ENCODE results near the gene PGAM5. TPM values are rescaled to one million over a fixed set of nuclear protein-coding genes. Genes with fewer than 3 reads are reported as not detected.

PGAM5 gene
- total and polyA plus RNA-seq, 9 of the 15 experiments (the other 6 are each of a cell fraction or from before 2014, with no cell fraction given) = 7.4 to 121 (median 69.5) TPM

GRCh38 chr12:132761921-132762583 lies 51.4 kb downstream of the PGAM5 start (continued):
- TF ChIP-seq PRDM10 (IDR thresholded peaks at IDR 0.05; ENCODE audit: partially characterized antibody) (no peak), FOXA1 (IDR thresholded peaks at IDR 0.05; ENCODE audit: borderline replicate concordance) (no peak), PYGO2 (tag; IDR thresholded peaks at IDR 0.05) (no peak), HNRNPLL (IDR thresholded peaks at IDR 0.05; ENCODE audit: low read depth, low read length, poor library complexity, severe bottlenecking) (no peak), CREM (IDR thresholded peaks at IDR 0.05; ENCODE audit: low read depth) (peak; percentile 41; the same call in 1 of the 2 replicates), CREB1 (IDR thresholded peaks at IDR 0.05) (peak; percentile 2), CREB1 (CRISPR knock-in tag; IDR thresholded peaks at IDR 0.05) (no peak), MCM3 (IDR thresholded peaks at IDR 0.05) (no peak), CBFA2T3 (IDR thresholded peaks at IDR 0.05) (no peak), HMG20A (CRISPR knock-in tag; conservative IDR thresholded peaks at IDR 0.05) (no peak)
- TF ChIP-seq, protein P1, sequence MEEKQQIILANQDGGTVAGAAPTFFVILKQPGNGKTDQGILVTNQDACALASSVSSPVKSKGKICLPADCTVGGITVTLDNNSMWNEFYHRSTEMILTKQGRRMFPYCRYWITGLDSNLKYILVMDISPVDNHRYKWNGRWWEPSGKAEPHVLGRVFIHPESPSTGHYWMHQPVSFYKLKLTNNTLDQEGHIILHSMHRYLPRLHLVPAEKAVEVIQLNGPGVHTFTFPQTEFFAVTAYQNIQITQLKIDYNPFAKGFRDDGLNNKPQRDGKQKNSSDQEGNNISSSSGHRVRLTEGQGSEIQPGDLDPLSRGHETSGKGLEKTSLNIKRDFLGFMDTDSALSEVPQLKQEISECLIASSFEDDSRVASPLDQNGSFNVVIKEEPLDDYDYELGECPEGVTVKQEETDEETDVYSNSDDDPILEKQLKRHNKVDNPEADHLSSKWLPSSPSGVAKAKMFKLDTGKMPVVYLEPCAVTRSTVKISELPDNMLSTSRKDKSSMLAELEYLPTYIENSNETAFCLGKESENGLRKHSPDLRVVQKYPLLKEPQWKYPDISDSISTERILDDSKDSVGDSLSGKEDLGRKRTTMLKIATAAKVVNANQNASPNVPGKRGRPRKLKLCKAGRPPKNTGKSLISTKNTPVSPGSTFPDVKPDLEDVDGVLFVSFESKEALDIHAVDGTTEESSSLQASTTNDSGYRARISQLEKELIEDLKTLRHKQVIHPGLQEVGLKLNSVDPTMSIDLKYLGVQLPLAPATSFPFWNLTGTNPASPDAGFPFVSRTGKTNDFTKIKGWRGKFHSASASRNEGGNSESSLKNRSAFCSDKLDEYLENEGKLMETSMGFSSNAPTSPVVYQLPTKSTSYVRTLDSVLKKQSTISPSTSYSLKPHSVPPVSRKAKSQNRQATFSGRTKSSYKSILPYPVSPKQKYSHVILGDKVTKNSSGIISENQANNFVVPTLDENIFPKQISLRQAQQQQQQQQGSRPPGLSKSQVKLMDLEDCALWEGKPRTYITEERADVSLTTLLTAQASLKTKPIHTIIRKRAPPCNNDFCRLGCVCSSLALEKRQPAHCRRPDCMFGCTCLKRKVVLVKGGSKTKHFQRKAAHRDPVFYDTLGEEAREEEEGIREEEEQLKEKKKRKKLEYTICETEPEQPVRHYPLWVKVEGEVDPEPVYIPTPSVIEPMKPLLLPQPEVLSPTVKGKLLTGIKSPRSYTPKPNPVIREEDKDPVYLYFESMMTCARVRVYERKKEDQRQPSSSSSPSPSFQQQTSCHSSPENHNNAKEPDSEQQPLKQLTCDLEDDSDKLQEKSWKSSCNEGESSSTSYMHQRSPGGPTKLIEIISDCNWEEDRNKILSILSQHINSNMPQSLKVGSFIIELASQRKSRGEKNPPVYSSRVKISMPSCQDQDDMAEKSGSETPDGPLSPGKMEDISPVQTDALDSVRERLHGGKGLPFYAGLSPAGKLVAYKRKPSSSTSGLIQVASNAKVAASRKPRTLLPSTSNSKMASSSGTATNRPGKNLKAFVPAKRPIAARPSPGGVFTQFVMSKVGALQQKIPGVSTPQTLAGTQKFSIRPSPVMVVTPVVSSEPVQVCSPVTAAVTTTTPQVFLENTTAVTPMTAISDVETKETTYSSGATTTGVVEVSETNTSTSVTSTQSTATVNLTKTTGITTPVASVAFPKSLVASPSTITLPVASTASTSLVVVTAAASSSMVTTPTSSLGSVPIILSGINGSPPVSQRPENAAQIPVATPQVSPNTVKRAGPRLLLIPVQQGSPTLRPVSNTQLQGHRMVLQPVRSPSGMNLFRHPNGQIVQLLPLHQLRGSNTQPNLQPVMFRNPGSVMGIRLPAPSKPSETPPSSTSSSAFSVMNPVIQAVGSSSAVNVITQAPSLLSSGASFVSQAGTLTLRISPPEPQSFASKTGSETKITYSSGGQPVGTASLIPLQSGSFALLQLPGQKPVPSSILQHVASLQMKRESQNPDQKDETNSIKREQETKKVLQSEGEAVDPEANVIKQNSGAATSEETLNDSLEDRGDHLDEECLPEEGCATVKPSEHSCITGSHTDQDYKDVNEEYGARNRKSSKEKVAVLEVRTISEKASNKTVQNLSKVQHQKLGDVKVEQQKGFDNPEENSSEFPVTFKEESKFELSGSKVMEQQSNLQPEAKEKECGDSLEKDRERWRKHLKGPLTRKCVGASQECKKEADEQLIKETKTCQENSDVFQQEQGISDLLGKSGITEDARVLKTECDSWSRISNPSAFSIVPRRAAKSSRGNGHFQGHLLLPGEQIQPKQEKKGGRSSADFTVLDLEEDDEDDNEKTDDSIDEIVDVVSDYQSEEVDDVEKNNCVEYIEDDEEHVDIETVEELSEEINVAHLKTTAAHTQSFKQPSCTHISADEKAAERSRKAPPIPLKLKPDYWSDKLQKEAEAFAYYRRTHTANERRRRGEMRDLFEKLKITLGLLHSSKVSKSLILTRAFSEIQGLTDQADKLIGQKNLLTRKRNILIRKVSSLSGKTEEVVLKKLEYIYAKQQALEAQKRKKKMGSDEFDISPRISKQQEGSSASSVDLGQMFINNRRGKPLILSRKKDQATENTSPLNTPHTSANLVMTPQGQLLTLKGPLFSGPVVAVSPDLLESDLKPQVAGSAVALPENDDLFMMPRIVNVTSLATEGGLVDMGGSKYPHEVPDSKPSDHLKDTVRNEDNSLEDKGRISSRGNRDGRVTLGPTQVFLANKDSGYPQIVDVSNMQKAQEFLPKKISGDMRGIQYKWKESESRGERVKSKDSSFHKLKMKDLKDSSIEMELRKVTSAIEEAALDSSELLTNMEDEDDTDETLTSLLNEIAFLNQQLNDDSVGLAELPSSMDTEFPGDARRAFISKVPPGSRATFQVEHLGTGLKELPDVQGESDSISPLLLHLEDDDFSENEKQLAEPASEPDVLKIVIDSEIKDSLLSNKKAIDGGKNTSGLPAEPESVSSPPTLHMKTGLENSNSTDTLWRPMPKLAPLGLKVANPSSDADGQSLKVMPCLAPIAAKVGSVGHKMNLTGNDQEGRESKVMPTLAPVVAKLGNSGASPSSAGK (IDR thresholded peaks at IDR 0.05) = peak; percentile 85
- TF ChIP-seq, protein P2, sequence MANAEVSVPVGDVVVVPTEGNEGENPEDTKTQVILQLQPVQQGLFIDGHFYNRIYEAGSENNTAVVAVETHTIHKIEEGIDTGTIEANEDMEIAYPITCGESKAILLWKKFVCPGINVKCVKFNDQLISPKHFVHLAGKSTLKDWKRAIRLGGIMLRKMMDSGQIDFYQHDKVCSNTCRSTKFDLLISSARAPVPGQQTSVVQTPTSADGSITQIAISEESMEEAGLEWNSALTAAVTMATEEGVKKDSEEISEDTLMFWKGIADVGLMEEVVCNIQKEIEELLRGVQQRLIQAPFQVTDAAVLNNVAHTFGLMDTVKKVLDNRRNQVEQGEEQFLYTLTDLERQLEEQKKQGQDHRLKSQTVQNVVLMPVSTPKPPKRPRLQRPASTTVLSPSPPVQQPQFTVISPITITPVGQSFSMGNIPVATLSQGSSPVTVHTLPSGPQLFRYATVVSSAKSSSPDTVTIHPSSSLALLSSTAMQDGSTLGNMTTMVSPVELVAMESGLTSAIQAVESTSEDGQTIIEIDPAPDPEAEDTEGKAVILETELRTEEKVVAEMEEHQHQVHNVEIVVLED (CRISPR knock-in tag; IDR thresholded peaks at IDR 0.05) = peak; percentile 47; the same call in 1 of the 2 replicates
